ENCODE data around the gene JOSD1. TPM values are rescaled to one million over a fixed set of nuclear protein-coding genes. Genes with fewer than 3 reads are reported as not detected.
A peak's percentile ranks its signal among the peaks of the same experiment; 100 is the strongest.

Gene JOSD1
- 10 to 100 TPM; 37.9 to 45.2 (median 40.3) TPM for polyA plus RNA-seq (ENCODE audit: insufficient read length in 4 of 4)

DNA sequence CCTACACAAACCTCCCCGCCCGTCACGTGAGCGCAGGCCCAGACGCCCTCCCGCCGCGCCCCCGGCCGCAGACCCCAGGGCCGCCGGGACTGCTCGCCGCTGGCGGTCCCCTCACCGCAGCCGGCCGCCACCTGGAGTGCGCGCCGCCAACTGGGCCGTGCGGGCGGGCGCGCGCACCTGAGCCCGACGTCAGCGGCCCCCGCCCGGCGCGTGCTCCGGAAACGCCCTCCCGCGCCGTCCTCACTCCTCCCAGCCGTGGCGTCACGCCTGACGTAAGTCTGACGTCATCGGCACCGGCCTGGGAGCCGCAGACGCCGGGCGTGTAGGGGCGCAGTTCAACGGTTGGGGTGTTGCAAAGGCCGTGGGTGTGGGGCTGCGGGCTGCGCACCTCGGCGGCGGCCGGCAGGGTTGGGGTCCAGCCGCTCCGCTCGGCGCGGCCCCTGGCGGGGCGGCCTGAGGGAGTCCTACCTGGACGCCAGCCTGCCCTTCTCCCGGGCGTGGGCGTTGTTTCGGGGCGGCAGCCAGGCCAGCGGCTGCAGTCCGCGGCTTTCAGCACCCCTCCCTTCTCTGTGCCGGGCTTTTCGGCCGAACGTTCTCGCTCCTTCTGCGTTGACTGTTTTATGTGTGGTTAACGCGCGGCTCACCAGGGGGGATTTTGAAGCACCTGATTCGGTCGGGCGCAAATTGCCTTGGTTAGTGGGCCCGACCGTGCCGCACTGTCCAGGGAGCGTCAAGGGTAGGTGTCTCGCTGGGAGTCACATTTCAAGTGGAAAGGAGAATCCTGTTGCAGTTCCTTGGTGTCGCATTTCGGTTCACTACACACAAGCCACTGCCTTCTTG is at the start of gene JOSD1:
Gene JOSD1, minus strand, starts transcription at position 155 of the 840 bp plus-strand sequence. CDS start 956 bp downstream, outside the sequence.
- peak; percentile 84 to 92 (median 88) for DNase-seq (ENCODE audit: low read depth in 4 of 4, low spot score in 3 of 4)

DNA sequence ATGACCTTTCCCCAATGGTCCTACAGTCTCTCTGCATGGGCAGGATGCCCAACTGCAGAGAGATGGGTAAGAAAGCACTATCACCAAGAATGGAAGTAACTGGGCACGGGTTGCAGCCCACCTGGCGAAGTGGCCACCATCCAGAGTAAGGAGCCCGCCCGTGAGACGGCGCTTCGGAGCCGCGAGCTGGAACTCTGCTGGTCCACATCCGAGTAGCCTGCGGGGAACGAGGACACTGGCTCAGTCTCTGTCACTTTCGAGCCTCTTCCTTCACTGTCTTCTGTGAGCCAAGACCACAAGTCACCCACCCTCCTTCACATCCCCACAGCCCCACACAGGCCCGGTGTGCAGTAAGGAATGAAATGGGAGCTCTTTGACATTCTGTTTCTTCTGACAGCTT is 49.4 kb upstream of the JOSD1 start:
- no peak for DNase-seq (ENCODE audit: low read depth in 4 of 4, low spot score in 3 of 4)

GRCh38 chr22:38748487-38749136 is 47.9 kb upstream of the JOSD1 start:
- no peak for DNase-seq (ENCODE audit: low read depth in 4 of 4, low spot score in 3 of 4)

- no peak for DNase-seq (ENCODE audit: low read depth in 4 of 4, low spot score in 3 of 4)
Observed at GRCh38 chr22:38745676-38746460, 45.1 kb upstream of the JOSD1 start.

GRCh38 chr22:38744981-38745380 is 44.2 kb upstream of the JOSD1 start:
- no peak for DNase-seq (ENCODE audit: low read depth in 4 of 4, low spot score in 3 of 4)

DNA sequence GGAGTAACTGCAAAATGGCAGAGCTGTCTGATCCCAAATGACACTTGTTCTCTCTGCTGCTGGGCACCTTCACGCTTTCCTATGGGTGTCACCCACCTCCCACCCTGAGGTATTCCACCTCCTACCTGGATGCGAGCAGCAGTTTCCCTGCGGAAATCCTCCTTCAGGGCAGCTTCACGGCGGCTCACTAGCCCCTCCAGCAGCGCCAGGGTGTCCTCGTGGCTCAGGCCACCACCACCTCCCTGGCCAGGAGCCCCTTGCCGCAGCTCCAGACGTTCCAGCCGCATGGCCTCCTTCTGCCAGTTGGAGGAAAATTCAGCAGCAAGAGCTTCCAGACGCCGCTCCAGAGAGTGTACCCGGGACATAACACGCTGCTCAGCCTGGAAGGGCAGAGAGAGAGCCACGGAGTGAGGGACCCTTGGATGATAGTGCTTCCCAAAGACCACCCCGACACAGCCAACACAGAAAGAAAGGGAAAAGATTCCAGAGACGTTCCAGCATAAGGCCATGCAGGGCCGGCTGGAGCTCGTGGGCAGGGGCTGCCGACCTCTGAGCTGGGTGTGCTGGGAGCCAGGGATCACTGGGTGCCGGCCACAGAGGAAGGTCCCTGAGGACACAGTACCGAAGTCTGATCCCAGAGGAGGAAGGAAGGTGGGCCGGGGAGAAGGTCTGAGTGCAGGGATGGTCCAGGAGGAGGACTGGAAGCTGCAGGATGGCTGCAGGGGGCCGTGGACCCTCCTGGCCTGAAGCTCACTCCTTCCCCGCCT is 41.6 kb upstream of the JOSD1 start:
- no peak for DNase-seq (ENCODE audit: low read depth in 4 of 4, low spot score in 3 of 4)

DNA sequence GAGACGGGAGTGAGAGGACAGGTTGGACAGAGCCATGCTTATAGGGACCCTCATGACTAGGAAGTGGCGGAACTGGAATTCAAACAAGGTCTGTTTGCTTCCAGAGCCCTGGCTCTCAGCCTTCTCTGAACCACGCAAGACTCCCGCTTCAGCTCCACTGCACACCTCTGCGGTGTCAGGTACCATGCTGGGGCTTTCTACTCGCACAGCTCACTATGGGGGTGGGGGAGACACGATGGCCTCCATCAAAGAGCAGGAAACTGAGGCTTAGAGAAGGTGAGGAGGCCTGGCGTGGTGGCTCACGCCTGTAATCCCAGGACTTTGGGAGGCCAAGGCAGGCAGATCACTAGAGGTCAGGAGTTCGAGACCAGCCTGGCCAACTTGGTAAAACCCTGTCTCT is 40.8 kb upstream of the JOSD1 start:
- no peak for DNase-seq (ENCODE audit: low read depth in 4 of 4, low spot score in 3 of 4)

GRCh38 chr22:38741166-38741565 is 40.4 kb upstream of the JOSD1 start:
- DNase-seq (ENCODE audit: low read depth in 4 of 4, low spot score in 3 of 4), result no peak

DNA sequence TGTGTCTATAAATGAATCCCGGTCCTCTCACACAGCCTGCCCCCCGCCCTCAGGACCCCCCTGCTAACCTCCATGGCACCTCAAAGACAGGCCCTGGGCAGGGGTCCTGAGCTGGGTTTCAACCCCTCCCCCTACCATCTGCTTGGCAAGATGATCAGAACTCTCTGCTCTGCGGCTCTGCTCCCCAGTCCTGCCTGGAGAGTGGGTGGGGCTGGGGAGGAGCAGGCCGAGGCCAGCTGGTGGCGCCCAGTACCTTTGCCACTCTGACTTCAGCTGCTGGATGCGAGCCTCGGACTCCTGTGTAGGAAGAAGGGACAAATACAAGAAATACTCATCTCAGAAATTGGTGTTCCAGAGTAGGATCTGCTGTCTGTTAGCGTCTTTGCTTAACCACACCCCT is 40.0 kb upstream of the JOSD1 start:
- DNase-seq (ENCODE audit: low read depth in 4 of 4, low spot score in 3 of 4), result no peak

DNA sequence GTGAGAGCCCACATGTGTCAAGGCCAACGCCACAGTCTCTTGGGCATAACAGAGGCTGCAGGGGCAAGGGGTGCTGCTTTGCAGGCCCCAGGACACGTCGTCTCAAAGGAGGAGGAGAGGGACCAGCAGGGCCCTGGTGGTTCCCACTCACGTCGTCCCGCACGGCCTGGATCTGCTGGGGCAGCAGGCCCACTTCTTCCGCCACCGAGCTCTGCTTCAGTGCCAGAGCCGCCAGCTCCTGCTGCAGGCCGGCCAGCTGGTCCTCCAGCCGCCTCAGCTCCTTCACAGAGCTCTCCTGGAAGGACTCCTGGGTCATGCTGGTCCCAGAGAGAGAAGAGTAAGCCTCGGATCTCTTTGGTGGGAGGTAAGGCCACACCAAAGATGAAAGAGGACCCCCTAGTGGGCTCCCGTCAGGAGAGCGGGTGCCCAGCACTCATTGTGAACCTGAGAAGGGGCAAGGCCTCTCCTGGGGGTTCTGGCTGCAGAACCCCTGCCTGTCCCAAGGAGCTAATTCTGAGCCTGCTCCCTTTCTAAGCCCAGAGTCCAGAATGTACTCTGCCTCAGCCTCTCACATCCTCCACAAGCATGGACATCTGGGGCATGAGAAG is 39.5 kb upstream of the JOSD1 start:
- DNase-seq (ENCODE audit: low read depth in 4 of 4, low spot score in 3 of 4), result no peak

DNA sequence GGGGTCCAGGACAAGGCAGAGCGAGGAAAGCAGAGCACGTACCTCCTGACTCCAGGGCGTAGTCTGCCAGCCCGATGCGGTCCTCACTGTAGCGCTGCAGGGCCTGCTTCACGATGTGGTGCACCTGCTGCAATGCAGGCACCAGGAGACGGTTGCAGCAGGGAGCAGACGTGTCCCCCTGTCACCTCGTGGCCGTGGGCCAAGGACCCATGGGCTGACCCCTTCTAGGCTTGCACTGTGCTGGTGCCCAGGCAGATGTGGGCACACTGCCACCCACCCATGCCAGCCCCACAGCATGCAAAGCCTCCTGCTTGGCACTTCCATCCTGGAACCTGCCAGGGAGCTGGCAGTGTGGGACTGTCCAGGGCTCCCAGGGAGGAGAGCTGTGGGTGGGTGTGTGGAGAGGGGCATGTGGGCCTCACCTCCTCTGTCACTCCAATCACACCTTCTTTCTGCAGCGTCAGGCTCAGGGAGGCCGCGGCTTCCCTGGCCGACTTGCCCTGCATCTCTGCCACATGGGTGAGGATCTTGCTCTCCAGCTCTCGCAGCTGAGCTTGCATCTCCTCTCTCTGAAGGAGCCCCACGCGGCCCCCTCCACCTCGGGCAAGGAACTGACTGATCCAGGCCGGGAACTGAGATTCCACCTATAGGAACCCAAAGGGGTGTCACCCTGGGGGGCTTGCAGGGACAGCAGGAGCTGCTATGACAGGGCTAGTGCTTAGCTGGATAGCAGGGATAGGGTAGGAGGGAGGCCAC is 38.7 kb upstream of the JOSD1 start:
- DNase-seq (ENCODE audit: low read depth in 4 of 4, low spot score in 3 of 4), result no peak

GRCh38 chr22:38738475-38739070 is 37.8 kb upstream of the JOSD1 start:
- DNase-seq (ENCODE audit: low read depth in 4 of 4, low spot score in 3 of 4), result no peak

GRCh38 chr22:38737302-38738060 is 36.7 kb upstream of the JOSD1 start:
- no peak for DNase-seq (ENCODE audit: low read depth in 4 of 4, low spot score in 3 of 4)

DNA sequence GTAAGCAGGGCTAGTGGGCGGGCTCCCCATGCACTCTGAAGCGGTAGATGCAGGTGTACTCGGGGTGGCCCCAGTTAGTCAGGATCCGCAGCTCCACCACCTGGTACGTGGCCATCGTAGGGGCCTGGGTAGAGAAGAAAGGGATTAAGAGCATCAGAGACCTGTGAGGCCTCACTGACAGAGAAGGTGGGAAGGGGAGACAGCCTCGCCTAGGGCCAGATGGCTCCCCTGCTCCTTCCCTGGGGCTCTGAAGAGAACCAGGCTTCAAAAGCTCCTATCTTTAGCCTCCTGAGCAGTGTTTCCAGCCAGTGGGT is 35.5 kb upstream of the JOSD1 start:
- DNase-seq (ENCODE audit: low read depth in 4 of 4, low spot score in 3 of 4), result no peak

- no peak for DNase-seq (ENCODE audit: low read depth in 4 of 4, low spot score in 3 of 4)
Observed at GRCh38 chr22:38735465-38736256, 34.9 kb upstream of the JOSD1 start.

- DNase-seq (ENCODE audit: low read depth in 4 of 4, low spot score in 3 of 4), result no peak
Observed at GRCh38 chr22:38735126-38735464, 34.4 kb upstream of the JOSD1 start.

GRCh38 chr22:38734421-38735100 is 33.8 kb upstream of the JOSD1 start:
- DNase-seq (ENCODE audit: low read depth in 4 of 4, low spot score in 3 of 4), result no peak
